Activated CD8-positive, alpha-beta memory T cell treated with anti-CD3 and anti-CD28 coated beads, Interleukin-2, amount 50 U/mL, for 24 hours (primary cell): ENCODE data around the gene TYMP.

Experiments used
- DNase-seq: peaks from one replicate; pipeline ENCODE4 v3.0.0-alpha.2; 2020; ENCODE audit errors: extremely low read depth

Gene TYMP, protein sequence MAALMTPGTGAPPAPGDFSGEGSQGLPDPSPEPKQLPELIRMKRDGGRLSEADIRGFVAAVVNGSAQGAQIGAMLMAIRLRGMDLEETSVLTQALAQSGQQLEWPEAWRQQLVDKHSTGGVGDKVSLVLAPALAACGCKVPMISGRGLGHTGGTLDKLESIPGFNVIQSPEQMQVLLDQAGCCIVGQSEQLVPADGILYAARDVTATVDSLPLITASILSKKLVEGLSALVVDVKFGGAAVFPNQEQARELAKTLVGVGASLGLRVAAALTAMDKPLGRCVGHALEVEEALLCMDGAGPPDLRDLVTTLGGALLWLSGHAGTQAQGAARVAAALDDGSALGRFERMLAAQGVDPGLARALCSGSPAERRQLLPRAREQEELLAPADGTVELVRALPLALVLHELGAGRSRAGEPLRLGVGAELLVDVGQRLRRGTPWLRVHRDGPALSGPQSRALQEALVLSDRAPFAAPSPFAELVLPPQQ

DNA sequence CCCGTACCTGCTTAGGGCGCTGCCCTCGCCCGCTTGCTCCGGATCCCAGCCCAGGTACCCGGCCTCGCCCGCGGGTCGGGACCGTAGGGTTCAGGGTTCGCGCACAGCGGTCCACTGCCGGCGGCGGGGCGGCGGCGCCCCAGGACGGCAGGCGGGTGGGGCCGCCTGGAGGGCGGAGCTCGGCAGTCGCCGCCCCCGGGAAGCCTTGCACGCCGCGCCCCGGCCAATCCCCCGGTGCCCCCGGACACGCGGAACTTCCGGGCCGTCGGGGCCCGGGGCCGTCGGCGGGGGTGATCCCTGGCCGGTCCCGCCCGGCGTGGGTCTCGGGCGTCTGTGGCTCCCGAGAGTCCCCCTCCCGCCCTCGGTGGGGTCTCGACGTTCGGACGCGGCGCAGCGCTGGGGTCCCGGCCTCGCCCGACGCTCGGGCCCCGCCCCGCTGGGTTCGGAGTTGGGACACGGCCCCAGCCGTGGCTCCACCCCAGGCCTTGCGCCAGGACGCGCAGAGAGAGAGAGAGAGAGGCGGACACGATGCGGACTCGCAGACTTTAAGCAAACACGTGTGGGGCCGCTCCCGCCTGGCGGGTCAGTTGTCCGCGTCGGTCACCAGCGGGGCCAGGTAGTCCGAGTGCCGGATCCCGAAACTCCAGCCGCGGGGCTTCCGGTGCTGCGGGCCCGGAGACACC is at the start of gene TYMP:
TYMP (minus strand) TSS at position 116 of the 683 bp plus-strand sequence. CDS start 303 bp downstream, outside the sequence.
- no peak for DNase-seq

DNA sequence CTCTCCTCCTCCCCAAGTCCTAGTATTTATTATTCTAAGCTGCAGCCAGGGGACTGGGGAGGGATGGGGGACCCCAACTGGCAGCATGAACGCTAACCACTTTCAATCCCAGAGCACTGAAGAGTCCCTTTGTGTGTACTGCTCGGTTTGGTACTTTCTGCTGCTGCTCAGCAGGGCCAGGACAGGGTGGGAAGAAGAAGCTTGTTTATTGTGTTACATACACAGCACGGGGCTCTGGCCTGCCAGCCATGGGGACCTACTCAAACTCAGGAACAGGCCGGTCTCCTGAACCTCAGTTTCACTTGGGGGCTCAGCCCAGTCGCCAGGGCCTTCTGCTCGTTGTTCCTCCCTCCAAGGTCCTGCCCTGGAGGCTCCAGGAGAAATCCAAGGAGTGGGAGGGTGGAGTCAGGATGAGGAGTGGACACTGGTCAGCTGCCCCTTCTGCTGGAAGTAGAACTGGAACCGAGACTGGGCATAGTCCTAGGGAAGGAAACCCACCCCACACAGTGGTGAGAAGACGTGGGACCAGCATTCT is 49.0 kb upstream of the TYMP start:
- DNase-seq: no peak

DNA sequence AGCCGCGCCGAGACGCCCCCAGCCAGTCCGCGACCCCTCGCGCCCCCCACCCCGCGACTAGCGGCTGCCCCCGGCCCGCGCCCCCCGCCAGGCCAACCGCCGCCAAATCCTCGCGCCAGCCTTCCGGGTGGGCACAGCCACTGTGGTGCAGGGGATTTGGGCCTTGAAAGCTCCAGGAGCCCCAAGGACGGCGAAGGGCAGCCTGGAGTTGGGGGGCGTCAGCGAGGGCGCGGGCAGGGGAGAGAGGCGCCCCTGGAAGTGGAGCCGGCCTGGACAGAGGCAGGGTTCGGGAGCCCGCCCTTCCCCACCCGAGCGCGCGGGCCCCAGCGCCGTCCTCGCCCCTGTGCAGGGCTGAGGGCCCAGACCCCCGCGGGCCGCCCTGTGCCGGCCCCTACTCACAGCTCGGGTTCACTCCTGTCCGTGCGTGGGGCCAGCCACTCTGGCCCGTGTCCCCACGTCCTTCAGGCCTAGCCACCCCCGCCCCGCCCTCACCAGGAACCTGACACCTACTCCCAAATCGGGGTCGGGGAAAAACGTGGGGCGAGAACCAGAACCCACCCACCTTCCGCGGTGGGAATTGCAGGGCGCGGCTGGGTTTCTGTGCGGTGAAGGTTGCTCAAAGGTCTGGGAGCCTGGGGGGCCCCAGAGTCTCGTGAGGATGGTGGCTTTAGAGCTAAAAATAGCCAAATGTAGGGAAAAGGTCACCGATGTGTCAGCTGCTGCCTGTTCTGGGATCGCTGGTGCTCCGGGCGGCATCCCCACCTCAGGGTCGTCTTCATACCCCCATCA is 48.4 kb upstream of the TYMP start, which contains the start of gene CPT1B:
CPT1B (minus strand) TSS at position 441 of the 789 bp plus-strand sequence. CDS start 512 bp downstream, outside the sequence.
- no peak for DNase-seq

DNA sequence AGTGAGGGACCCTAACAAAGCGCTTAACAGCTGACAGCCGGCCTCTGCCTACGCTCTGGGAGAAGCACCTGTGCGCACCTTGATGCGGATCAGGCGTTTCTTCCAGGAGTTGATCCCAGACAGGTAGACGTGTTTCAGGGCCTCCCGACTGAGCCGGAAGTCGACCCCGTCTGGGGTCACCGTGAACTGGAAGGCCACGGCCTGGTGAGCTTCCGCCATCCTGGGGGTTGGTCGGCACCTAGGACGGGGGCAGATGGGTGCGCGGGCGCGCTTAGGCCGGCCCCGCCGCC is 47.8 kb upstream of the TYMP start:
- no peak for DNase-seq

DNA sequence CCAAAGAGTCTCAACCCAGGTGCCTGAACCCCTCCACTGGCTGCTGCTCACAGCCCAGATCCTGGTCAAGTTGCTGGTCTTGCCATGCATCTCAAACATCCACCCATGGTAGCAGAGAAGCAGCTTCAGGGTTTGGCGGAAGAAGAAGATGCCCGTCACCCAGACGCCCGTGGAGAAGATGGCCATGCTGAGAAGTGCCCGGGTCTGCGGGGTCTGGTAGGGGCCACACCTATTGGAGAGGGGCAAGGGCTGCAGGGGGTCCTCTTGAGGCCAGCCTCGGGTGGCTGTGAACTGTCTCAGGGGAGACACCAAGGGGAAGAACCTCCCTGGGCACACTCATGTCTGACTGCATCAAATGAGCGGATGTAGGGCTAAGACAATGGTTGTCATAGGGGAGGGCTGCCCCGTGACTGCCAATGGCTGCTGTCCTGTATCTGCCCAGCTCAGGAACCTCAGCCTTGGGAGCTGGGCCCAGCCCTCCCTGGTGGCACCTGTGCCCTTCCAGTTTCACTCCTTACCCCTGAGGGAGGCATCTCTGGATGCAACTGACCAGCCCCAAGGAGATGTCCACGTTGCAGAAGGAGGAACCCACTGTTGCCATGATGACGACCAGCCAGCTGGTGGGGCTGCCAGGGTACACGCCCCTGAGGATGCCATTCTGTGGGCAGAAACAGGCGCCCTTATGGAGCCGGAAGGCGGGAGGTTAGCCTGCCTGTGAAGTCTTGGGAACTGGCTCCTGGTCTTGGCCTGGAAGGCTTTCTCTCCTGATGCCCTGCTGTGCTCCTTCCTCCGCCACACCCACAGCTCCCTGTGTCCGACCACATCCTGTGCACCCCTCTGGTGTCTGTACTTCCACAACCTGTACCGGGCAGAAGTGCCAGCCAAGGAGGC is 47.2 kb upstream of the TYMP start:
- no peak for DNase-seq

DNA sequence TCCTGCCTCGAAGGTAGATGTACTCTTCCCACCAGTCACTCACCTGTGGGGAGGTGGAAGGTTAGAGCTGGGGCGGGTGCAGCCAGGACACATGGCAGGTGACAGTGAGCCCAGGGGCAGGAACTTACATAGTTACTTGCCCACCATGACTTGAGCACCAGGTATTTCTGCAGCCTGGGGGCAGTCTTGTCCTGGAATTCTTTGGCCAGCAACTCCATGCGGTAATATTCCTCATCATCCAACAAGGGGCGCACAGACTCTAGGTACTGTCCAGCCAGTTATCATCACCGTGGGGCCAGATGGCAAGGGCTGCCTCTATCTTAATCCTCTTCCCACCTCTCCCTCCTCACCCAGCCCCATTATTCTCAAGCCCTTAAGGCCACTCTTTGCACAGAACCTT is 46.3 kb upstream of the TYMP start:
- no peak for DNase-seq

DNA sequence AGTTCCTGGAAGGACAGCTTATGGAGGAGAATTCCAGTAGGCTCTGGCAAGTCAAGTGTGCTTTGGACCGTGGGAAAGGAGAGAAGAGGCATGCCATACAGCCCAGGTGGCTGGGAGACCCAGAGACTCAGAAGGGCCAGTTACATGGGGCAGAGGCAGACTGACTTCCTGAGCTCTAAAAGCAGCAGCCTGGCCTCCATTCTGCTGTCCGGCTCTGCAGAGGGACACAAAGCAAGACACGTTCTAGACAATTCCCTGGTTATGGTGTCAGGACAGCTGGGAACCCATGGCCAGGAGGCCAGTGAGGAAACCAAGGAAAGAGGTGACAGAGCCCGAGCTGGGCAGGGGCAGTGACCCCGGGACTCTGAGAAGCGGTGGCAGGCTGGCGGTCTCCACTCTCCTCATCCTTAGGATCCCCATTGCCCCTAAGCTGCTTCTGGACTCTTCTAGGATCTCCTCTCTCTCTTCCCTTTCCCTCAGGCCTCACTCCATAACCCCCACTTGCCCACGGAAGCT is 45.7 kb upstream of the TYMP start:
- no peak for DNase-seq

DNA sequence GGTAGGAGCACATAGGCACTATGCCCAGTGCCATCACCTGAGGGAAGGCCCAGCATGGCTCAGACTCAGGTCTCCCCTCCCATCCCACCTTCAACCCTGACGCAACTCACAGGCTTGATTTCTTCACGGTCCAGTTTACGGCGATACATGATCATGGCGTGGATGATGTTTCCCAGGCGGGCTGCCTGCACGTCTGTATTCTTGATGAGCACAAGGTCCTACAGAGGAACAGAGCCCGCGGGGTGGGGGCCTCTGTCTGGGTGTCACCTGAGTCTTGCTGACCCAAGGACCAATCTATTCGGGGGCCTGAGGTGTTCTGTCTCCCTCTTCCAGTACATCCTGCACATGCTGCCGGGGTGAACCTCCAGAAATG is 44.6 kb upstream of the TYMP start:
- DNase-seq: no peak

DNA sequence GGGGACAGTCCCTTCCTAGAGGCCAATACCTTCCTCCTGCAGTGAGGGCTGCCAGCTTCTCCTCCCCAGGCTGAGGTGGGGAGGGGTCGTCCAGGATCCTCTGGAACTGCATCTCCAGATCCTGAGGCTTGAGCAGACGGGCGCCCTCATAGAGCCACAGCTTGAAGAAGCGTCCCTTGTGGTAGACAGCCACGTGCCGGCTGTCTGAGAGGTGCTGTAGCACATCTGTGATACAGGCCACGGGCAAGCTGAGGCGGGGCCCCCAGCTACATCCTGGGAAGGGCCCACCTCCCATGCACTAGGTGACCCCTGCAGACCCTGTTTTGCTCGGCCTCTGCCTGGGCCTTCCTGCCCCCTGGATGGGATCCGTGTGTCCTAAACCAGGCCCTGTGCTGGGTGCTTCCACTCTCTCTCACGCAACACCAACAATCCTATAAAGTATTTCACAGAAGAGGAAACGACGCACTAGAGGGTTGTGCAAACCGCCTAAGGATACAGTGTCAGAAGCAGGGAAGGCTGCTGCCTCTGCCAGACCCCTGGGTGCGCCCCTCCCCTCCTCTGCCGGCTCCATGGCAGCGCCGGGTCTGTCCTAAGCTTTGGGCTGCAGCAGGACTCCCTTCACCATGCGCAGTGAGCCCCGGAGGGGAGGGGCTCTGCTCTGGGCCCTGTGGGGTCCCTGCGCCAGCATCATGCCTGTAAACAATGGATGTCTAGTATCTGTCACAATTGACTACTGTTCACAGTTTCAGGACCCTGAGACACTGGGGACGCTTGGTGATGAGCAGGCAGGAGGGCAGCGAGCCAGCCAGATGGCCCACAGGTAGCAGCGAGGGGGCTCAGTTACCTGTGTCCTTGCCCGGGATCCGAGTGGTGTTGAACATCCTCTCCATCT is 43.9 kb upstream of the TYMP start:
- no peak for DNase-seq

DNA sequence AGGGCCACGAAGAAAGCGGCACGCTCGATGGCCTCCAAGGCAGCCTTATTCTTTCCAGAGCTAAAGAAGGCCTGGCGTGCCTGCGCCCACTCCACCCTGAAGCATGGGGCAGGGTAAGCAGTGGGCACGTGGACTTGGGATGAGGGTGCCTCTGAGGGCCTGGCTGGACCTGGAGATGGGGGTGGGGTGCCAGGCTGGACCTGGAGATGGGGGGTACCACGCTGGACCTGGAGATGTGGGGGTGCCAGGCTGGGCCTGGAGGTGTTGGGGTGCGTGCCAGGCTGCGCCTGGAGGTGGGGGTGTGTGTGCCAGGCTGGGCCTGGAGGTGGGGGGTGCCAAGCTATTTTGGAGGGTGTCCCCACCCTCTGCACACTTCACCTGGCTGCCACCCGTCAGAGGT is 43.2 kb upstream of the TYMP start:
- DNase-seq: no peak

DNA sequence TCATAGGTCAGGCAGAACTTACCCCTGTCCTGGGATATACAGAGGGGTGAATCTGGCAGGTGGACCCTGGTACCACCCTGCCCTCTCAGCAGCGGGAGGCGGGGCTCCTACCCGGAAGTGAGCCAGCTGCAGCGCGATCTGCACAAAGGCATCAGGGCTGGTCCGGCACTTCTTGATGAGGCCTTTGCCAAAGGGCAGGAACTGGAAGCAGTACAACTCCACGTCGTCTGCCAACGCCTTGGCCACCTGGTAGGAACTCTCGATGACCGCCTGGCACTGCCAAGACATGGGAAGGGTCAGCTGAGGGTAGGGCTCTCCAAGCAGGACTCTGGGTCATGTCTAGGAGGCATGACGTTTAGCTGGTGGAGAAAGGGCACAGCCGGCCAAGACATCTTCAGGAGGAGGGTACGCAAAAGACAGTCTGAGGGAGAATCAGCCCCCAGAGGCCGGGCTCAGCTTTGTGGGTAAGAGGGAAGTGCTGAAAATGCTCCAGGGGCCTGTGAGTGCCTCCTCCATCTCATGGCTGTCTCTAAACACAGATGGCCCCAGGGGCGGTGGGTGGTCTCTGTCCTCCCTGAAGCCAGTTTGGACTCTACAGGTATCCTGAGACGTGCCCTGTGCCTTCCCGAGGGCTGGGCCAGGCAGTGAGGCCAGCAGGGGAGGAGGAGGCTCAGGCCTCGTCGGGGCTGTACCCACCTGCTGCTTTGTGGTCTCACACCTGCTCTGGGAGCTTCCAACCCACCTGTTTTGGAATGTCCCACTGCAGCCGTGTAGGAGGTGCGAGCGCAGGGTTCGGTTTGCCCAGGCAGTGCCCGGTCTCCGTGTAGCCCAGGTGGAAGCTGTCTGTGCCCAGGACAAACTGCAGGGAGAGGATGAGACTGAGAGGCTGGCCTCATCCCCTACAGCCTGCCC is 41.7 kb upstream of the TYMP start:
- DNase-seq: no peak

DNA sequence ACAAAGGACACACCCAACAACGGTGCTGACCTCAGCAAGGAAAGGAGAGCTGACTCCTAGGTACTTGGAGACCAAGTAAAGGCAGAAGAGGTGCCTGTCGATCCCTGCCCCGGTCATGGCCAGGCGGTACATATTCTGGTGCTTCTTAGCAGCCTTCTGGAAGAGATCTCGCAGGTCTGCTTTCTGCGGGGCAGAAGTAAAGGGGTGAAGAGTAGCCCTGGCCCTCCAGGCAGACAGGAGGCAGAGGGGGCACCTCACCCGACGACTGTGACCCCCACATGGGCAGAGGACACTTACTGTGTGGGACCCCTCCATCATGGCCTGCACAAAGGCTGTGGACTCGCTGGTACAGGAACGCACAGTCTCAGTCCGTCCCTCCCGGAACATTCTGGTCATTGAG is 41.0 kb upstream of the TYMP start:
- DNase-seq: no peak

DNA sequence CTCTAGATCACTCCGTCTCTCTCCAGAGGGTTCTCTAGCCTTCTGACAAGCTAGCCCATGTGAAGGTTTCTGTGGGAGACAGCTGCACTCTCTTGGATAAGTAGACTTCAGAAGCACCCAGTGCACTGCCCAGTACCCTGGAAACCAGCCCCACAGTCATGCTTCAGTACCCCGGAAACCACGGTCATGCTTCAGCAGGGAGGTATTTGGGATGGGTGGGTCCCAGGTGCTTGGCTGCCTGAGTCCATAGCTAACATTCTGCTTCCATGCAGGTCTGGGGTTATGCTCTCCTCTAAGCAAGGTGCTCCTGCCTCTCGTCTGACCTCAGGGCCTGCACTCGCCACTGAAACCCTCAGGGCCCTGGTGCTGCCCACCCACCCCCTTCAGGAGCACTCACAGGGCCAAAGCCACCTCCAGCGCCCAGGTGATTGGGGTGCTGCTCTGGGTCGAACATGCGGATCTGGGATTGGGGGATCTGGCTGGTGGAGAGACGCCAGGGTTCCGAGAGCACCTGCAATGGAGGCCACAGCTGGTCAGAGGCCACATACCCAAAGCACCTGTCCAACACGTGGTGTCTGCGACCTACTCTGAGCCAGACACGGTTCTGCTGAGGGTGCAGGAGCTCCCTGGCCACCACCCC is 40.2 kb upstream of the TYMP start:
- DNase-seq: no peak

DNA sequence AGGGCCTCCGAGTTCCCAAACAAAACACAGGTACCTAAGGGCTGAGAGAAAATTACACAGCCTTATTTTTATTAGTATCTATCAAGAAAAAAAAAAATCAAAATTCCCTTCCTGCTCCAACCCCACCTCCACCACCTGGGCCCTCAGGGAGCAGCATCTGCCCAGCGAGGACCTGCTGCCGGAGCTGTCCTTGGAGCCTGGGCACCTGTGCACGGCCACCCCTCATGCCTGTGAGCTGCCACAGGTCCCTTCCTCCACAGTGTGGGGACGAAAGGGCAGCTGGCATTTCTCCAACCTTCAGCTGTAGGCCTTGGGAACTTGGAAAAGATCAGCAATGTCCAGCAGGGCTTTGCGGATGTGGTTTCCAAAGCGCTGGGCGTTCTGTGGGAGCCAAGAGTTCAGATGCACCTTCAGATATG is 39.2 kb upstream of the TYMP start:
- no peak for DNase-seq

DNA sequence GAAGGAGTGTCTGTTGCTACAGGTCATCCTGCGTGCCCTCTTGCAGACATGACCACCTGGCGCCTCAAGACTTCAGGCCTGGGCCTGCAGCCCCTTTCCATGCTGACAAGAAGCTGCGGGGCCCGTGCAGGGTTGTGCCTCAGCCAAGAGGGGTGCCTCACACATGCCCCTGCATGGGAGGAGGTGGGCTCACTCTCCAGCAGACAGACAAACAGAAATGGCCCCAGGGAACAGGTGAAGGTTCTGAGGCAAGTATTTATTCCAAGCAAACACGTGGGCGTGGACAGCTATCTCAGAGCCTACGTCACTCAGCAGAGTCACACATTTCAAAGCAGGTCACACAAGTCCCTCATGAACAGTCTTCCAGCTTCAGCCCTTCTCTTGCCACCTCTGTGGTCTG is 38.8 kb upstream of the TYMP start:
- DNase-seq: no peak

DNA sequence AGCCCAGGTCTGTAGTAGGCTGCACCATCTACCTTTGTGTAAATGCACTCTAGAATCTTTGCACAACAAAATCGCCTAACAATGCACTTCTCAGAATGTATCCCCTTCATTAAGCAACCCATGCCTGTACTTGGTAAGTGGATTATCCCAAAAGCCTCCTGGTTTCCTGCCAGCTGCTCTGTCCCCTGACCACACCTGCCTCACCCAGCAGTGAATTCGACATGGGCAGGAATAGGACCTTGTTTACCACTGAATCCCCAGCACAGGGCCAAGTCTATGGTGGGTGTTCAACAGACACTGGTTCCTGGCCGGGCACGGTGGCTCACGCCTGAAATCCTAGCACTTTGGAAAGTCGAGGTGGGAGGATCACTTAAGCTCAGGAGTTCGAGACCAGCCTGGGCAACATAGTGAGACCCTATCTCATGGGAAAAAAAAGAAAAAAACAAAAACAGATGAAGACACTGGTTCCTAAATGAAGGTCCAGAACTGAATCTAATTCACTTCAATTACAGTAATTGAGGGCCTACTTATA is 38.0 kb upstream of the TYMP start:
- no peak for DNase-seq

DNA sequence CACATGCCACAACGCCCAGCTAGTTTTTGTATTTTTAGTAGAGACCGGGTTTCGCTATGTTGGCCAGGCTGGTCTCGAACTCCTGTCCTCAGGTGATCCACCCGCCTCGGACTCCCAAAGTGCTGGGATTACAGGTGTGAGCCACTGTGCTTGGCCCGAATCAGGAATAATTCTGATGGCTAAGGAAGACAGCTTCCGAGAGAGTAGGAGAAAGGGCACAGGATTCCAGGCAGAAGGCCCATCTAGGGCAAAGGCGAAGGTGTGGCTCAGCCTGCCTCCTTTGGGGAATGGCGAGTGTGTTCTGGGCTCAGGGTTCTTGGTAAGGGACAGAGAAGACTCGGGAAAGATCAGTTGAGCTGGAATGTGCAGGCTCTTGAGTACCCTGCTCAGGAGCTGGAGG is 34.5 kb upstream of the TYMP start:
- DNase-seq: no peak
